K562 (cell line): ENCODE measurements around the gene WFDC2.

Source experiments
- GATAD2A ChIP-seq: fragments of 450-650 bp; IDR thresholded peaks from 2 replicates; pipeline ENCODE4 v1.6.1; 2017
- SP2 ChIP-seq: IDR thresholded peaks from 2 replicates; pipeline ENCODE4 v1.6.1; 2011; ENCODE audit warnings: mild to moderate bottlenecking, low read depth, low read length, moderate library complexity; ENCODE audit not compliant: poor library complexity, severe bottlenecking; ENCODE audit errors: extremely low read depth
- THAP12 ChIP-seq: fragments of 250-450 bp; sonication (Bioruptor Pico); IDR thresholded peaks from 2 replicates; pipeline ENCODE4 v1.9.0; 2021; ENCODE audit warnings: mild to moderate bottlenecking, inconsistent platforms
- ZNF584 ChIP-seq: fragments of 200-800 bp; sonication (Bioruptor generic); IDR thresholded peaks from 2 replicates; pipeline ENCODE4 v1.6.1; 2016; ENCODE audit warnings: low read depth, mild to moderate bottlenecking, missing genetic modification characterization, missing compliant biosample characterization

GRCh38 chr20:45467172-45467571, 2.4 kb upstream of the WFDC2 start:
- TF ChIP-seq SP2 (no peak), THAP12 (no peak), GATAD2A (no peak), ZNF584 (no peak)
